Liver (tissue), 3 donors: Measurements from ENCODE around the gene FOXI1.

Source experiments
- RAD21 ChIP-seq, 2 donors: IDR thresholded peaks; 2 replicates each; pipeline ENCODE4 v1.6.1; 2016; ENCODE audit warnings: antibody characterized with exemption in 2 of 2, mild to moderate bottlenecking in 2 of 2
- RXRA ChIP-seq, 2 donors: IDR thresholded peaks; 2 replicates each; pipeline ENCODE4 v1.6.1; 2017 to 2018; ENCODE audit warnings: antibody characterized with exemption in 2 of 2, mild to moderate bottlenecking in 1 of 2
- YY1 ChIP-seq: IDR thresholded peaks from 2 replicates; pipeline ENCODE4 v1.6.1; 2016; ENCODE audit warnings: antibody characterized with exemption, mild to moderate bottlenecking
- TF ChIP-seq, protein P1 (sequence below): IDR thresholded peaks from 2 replicates; pipeline ENCODE4 v1.6.1; 2016; ENCODE audit warnings: antibody characterized with exemption
- TF ChIP-seq, protein P2 (sequence below): fragments of 150-350 bp; IDR thresholded peaks from 2 replicates; pipeline ENCODE4 v1.5.1; 2017; ENCODE audit warnings: improper control_type of control experiment, low read depth, low read length; ENCODE audit not compliant: missing input control
- TF ChIP-seq, protein P3 (sequence below): IDR thresholded peaks from 2 replicates; pipeline ENCODE4 v1.6.1; 2016; ENCODE audit warnings: antibody characterized with exemption
- donor health status: healthy.
- donor health status: healthy.

DNA sequence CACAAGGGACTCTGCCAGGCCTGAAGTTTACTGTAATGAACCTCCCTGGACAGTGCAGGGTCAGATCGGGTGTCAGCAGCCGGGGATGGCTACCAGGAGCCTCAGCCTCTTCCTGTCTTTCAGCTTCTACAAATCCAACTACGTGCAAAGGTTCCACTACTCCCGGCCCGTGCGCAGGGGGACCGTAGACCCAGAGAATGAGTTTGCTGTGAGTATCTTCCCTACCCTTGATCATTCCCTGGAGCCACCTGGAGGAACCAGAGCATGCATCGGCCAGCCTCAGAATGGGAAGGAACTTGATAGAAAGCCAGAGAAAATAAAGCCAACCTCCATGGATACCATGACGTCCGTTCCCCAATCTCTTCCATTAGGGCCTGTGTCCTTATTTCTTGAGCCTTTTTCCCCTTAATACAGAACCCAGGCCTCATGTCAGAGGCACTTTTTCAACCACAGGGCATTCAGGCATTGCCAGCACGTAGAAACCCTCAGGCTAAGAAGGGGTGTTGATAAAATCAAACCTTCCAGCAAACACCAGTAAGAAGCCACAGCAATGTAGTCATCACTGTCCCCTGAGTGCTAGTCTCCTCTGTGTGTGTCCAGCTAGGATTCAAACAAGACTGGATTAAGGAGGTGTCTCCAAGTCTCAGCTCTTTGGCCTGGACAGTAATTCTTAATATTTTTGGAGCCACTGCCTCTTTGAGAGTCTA, 49.0 kb upstream of the FOXI1 start:
- TF ChIP-seq, protein P1, sequence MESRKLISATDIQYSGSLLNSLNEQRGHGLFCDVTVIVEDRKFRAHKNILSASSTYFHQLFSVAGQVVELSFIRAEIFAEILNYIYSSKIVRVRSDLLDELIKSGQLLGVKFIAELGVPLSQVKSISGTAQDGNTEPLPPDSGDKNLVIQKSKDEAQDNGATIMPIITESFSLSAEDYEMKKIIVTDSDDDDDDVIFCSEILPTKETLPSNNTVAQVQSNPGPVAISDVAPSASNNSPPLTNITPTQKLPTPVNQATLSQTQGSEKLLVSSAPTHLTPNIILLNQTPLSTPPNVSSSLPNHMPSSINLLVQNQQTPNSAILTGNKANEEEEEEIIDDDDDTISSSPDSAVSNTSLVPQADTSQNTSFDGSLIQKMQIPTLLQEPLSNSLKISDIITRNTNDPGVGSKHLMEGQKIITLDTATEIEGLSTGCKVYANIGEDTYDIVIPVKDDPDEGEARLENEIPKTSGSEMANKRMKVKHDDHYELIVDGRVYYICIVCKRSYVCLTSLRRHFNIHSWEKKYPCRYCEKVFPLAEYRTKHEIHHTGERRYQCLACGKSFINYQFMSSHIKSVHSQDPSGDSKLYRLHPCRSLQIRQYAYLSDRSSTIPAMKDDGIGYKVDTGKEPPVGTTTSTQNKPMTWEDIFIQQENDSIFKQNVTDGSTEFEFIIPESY: no peak
- no peak for TF ChIP-seq RXRA (IDR thresholded peaks at IDR 0.05)
- no peak for TF ChIP-seq YY1
- TF ChIP-seq, protein P2, sequence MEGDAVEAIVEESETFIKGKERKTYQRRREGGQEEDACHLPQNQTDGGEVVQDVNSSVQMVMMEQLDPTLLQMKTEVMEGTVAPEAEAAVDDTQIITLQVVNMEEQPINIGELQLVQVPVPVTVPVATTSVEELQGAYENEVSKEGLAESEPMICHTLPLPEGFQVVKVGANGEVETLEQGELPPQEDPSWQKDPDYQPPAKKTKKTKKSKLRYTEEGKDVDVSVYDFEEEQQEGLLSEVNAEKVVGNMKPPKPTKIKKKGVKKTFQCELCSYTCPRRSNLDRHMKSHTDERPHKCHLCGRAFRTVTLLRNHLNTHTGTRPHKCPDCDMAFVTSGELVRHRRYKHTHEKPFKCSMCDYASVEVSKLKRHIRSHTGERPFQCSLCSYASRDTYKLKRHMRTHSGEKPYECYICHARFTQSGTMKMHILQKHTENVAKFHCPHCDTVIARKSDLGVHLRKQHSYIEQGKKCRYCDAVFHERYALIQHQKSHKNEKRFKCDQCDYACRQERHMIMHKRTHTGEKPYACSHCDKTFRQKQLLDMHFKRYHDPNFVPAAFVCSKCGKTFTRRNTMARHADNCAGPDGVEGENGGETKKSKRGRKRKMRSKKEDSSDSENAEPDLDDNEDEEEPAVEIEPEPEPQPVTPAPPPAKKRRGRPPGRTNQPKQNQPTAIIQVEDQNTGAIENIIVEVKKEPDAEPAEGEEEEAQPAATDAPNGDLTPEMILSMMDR: no peak
- TF ChIP-seq, protein P3, sequence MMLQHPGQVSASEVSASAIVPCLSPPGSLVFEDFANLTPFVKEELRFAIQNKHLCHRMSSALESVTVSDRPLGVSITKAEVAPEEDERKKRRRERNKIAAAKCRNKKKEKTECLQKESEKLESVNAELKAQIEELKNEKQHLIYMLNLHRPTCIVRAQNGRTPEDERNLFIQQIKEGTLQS: no peak
- TF ChIP-seq RAD21 (IDR thresholded peaks at IDR 0.05): no peak
